EH (cell line): Measurements from ENCODE around the gene HP1BP3.

Source experiments
- DNase-seq: peaks from one replicate; pipeline ENCODE4 v3.0.0-alpha.2; 2015; ENCODE audit warnings: low read depth

HP1BP3 gene

DNA sequence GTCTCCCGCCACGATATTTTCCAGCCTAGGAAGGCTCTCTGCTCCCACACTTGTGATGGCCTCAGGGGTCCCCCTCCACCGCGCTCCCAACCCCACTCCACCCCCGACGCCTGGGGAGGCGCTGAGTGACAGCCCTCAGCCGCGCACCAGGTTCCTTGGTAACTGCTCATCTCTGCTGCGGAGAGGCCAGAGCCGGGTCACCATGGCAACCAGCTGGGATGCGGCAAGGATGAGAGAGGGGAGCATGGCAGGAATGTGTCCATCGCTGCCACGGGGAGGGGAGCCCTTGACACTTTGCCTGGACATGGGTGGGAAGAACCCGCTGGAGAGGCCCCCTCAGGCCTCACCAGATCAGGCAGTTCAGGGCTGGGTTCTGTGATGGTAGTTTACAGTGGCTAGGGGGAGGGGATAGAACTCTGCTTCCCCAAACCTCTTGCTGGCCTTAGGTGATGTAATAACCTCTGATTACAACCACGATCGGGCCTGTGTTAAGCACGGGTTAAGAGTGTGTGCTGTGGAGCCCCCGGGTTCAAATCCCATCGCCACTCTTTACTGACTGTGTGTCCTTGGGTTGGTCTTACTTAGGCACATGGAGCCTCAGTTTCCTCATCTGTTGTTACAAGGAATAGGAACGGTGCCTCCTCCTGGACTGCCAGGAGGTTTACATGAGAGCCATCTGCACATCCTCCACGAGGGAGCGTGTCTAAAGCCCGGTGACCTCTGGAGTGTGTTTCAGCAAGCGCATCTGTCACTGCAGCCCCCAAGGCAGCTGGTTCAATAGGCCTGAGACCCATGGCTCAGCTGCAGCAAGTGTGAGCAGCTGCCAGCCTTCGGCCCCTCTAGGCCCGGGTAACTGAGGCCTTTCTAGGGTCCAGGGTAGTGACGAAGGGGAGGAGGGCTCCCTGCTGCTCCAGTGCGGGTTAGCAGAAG lies 75.6 kb downstream of the HP1BP3 start:
- no peak for DNase-seq

GRCh38 chr1:20710469-20711284 lies 76.4 kb downstream of the HP1BP3 start:
- no peak for DNase-seq

- DNase-seq = no peak
These were observed 77.2 kb downstream of the HP1BP3 start for GRCh38 chr1:20709868-20710267.

GRCh38 chr1:20708891-20709290 lies 78.2 kb downstream of the HP1BP3 start:
- no peak for DNase-seq

GRCh38 chr1:20708057-20708456 lies 79.0 kb downstream of the HP1BP3 start:
- no peak for DNase-seq

DNA sequence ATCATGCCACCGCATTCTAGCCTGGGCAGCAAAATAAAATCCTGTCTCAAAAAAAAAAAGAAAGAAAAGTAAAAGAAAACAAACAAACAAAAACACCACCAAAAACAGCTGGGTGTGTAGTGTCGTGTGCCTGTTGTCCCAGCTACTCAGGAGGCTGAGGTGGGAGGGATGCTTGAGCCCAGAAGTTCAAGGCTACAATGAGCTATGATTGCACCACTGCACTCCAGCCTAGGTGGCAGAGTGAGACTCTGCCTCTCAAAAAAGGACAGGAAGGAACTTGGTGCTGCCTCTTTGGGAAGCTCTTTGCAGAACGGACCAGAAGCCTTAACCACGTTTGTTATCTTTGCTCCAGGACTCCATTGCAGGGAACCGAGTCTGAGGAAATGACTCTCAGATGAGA lies 80.3 kb downstream of the HP1BP3 start:
- no peak for DNase-seq

- DNase-seq = no peak
These were observed 81.8 kb downstream of the HP1BP3 start for GRCh38 chr1:20705203-20705755.

DNA sequence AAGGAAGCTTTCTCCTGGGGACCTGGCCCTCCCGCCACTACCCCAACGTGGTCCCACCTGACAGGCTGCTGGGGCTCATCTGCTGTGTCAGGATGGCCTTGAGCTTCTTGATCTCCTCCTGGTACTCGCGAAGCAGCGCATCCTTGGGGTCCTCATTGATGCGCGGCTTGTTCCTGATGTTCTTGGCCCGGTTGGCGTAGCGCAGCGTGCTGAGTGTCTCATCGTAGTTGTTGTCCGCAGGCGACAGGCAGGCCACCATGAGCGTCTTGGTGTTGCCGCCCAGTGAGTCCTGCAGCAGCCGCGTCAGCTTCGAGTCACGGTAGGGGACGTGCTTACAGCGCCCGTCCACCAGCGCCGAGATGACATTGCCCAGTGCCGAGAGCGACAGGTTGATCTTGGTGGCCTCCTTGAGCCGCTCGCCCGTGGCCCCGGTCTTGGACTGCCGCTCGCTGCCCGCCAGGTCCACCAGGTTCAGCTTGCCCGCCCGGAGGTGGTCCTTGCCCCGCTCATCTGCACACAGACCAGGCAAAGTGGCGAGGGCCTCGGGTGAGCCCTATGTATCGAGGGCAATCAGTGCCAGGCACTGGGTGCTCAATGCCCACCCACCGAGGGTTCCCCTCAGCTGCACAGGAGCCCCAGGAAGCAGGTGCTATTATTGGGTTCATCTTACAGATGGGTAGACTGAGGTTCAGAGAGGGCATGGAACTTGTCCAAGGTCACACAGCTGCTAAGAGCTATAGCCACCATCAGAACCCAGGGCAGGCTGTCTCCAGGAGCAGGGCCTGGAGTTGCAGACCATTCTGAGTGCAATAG lies 82.5 kb downstream of the HP1BP3 start:
- no peak for DNase-seq

DNA sequence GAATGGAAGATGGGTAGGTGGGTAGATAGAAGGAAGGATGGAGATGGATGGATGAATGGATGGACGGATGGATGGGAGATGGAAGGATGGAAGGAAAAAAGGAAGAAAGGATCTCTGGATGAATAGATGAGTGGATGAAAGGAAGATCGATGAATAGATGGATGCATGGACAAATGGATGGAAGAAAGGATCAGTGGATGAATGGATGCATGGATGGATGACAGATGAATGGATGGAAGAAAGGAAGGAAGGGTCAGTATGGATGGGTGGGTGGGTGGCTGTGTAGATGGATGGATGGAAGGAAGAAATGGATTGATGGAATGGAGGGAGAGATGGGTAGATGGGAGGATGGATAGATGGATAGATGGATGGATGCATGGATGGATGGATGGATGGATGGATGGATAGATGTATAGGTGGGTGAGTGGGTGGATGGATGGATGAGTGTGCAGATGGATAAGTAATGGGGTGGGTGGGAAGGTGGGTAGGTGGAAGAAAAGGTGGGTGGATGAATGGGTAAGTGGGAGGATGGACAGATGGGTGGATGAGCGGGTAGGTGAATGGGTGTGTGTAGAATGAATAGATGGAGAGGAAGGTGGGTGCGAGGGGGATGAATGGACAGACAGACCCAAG lies 83.9 kb downstream of the HP1BP3 start:
- no peak for DNase-seq

- DNase-seq = peak; percentile 50
These were observed 84.7 kb downstream of the HP1BP3 start for GRCh38 chr1:20702416-20702815.

DNA sequence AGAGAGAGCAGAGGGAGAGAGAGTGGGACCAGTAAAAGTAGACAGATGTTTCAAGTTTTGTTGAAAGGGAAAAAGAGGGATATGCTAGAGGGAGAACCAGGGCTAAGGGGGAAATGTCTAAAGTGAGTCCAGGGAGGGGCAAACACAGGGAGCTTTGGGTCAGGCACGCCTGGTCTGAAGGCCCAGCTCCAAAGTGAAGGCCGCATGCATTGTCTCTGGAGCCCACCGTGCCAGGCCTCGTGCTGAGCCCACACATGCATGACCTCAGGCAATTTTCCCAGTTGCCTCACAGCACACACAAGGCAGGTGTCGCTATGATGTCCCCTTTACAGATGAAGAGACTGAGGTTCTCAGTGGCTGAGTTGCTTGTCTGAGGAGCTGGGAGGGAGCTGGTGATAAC lies 85.3 kb downstream of the HP1BP3 start:
- DNase-seq = no peak

DNA sequence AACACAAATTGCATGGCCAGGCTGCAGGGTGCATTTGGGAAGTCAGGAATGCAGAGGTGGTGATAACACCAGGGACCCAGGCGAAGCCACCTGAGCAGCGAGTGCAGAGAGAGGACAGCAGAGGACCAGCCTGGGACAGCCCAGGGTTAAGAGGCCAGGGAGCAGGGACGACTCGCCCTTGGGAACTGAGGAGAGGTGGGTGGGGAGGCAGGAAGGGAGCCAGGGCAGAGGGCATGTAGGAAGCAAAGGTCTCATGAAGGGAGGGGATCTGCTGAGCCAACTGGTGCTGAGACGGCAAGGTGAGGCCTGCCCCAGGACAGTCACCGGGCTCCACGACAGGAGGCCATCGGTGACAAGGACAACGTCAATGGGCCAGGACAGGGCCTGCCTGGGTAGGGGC lies 85.7 kb downstream of the HP1BP3 start:
- DNase-seq = no peak

DNA sequence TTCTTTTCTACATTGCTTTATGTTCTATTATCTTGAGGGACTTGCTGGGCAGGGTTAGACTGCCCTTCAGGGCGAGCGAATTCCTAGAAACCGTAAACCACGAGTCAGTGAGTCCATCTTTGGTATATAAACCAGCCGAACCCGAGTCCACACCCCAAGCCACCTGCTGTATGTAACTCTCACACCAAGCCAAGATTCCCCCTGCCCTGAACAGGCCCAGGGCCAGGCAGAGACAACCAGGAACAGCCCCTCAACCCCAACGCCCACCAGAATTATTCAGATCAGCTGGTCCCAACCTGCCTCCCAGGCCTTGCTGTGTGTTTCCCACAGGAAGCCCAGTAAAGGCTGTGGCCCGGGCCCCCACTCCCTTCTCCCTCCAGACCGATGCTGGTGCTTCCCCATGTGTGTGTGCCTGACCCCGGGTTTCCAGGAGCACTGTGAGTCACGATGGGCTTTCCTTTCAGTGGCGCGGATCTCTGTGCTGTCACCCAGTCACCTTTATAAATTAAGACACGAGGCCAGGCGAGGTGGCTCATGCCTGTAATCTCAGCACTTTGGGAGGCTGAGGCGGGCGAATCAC lies 86.4 kb downstream of the HP1BP3 start:
- no peak for DNase-seq

- DNase-seq = no peak
These were observed 87.5 kb downstream of the HP1BP3 start for GRCh38 chr1:20699558-20699957.

- peak; percentile 93 for DNase-seq
These were observed 88.8 kb downstream of the HP1BP3 start for GRCh38 chr1:20698195-20698910.

GRCh38 chr1:20697563-20697962 lies 89.5 kb downstream of the HP1BP3 start:
- no peak for DNase-seq

- DNase-seq = peak; percentile 98
These were observed 90.4 kb downstream of the HP1BP3 start for GRCh38 chr1:20696397-20697333.

GRCh38 chr1:20695515-20695914 lies 91.6 kb downstream of the HP1BP3 start:
- no peak for DNase-seq

- no peak for DNase-seq
These were observed 93.5 kb downstream of the HP1BP3 start for GRCh38 chr1:20693623-20694022.
